Ecto neural progenitor cell (in vitro differentiated cells): Measurements from ENCODE around the gene ZNF540.
"Not testable (repeated sequence)": the region's sequence is repeated elsewhere in the genome, so short reads cannot be mapped to it uniquely, and the experiment has no call there.

ENCODE experiments used
- DNase-seq: peaks from one replicate; pipeline ENCODE4 v3.0.0-alpha.2; 2018; ENCODE audit warnings: low spot score

ZNF540 gene

DNA sequence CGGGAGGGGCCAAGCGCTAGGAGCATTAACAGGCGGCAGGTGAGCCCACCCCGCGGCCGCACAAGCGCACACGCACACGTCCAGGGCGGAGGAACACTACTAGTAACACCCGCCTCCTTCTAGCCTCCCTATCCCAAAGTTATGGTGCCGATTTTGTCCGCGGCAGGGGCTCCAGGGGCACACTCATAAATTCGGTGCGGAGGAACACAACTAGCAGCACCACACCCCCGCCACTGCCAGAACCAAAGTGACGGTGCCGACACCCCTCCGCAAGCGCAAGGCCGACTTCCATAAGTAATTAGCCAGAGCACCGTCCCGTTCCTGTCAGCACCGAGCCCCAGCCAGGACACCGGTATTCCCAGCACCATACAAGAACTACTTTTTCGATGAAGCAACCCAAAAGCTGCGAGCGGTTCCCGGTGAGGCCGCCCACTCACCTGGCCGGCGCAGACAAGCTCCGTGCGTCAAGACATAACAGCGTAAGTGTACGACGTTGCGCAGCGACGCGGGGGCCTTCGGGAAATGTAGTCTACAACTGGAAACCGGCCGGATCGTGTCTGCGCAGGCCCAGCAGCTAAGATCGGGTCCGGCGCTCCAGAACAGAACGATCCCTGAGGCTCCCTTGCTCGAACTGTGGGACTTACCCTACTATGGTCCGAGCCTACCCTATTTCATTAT lies at the start of gene ZNF540, which contains the start of gene ZNF571:
ZNF540 (plus strand) TSS at position 573 of the 678 bp plus-strand sequence. CDS start 3,572 bp downstream, outside the sequence.
ZNF571 (minus strand) TSS at position 489 of the 678 bp plus-strand sequence. CDS start 8,116 bp downstream, outside the sequence.
- peak; percentile 93 for DNase-seq

DNA sequence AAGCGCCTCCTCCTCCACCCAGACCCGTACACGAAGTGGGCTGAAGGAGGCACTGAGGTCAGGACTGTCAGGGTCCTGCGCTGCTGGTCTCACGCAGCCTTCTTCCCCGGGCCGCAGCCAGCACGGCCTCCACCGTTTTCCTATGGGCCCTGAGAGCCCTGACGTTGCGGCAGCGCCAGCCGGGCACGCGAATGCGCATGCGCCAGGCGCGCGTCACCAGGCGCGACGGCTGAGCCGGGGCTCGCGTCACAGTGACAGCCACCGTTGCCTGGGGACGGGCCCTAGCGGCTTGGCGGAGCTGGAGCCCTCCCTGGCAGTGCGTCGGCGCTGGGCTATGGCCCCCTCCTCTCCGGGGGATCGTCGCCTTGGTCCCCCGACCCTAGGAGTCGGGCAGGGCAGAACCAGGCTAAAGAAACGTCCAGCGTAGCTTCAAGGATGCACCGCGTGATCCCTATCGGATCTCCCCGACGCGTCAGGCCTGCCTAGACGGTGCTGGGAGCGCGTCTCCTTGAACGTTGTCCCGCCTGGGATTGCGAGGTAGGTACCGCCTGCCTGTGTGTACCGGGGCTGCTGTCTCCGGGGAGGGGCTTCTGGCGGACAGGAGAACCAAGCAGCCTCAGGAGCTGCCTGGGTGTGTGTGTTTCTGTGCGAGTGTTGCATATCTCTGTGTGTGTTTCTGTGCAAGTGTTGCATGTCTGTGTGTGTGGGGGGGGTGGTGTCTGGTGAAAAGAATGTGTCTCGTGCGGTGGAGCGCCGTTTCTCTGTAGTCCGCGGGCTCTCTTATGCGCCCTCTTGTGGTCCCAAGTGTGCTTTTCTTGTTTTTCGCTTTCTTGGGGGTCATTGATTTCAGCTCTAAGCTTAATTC lies 43.3 kb upstream of the ZNF540 start:
- no peak for DNase-seq

- DNase-seq: no peak
These were observed 31.2 kb upstream of the ZNF540 start for GRCh38 chr19:37563518-37563917.

DNA sequence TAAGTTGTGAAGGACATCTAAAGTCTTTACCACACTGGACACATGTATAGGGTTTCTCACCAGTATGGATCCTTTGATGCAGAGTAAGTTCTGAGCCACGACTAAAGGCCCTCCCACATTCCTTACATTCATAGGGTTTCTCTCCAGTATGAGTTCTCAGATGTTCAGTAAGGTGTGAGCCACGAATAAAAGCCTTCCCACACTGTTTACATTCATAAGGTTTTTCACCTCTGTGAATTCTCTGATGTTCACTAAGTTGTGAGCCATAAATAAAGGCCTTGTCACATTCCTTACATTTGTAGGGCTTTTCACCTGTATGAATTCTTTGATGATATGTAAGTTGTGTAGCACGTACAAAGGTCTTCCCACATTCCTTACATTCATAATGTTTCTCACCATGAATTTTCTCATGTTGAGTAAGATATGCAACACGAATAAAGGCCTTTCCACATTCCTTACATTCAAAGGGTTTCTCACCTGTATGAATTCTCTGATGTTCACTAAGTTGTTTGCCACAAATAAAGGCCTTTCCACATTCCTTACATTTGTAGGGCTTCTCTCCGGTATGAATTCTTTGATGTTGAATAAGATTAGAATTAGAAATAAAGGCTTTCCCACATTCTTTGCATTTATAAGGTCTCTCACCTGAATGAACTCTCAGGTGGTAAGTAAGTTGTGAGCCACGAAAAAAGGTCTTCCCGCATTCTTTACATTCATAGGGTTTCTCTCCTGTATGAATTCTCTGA lies 29.9 kb upstream of the ZNF540 start:
- DNase-seq: no peak

DNA sequence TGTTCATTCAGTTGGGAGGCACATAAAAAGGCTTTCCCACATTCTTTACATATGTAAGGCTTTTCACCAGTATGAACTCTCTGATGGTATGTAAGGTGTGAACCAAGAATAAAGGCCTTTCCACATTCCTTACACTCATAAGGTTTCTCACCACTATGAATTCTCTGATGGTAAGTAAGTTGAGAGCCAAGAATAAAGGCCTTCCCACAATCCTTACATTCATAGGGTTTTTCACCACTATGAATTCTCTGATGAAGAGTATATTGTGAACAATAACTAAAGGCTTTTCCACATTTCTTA lies 29.4 kb upstream of the ZNF540 start:
- no peak for DNase-seq

DNA sequence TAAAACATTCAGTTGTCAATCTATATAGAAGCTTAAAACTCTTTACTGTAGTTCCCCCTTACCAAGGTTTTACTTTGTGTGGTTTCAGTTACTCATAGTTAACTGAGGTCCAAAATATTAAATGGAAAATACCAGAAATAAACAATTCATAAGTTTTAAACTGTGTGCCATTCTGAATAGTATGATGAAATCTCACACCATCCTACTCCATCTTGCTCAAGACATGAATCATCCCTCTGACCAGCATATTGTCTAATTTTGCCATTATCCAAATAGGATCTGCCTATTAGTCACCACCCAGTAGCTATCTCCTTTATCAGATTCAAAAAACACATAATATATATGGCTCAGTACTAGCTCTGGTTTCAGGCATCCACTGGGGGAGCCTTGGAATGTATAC lies 22.5 kb upstream of the ZNF540 start:
- DNase-seq: no peak

DNA sequence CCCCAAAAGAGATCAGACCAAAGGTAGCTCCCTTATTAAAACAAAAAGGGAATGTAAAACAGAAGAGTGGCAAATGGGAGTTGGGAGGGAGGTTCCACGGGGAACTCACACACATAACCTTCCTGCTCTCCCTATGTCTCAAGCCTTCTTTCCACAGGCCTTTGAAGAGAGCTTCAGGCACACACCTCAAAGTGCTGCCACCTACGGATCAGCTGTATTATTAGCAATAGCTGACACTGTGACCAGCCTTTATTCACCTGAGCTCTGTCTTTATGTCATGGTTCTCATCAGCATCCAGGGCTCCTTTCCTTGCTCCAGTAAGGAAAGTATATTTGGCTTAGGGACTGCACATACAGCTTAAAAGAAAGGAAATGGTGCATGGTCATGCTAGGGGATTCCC lies 11.3 kb upstream of the ZNF540 start:
- no peak for DNase-seq

DNA sequence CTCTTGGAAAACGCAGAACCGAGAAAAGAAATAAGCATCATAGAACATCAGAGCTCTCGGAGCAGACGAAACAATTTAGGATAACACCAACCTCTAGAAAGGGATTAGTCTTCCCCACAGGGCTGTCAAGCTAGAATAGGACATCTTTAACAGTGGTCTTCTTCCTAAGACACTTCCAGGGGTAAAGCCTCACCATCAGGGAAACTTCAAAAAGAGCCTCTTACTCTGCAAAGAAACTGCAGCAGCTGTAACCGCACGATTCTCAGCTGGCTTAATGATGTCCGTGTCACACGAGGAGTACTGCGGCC lies 726 bp upstream of the ZNF540 start:
- DNase-seq: no peak

GRCh38 chr19:37594982-37595382 lies 306 bp downstream of the ZNF540 start:
- no peak for DNase-seq

DNA sequence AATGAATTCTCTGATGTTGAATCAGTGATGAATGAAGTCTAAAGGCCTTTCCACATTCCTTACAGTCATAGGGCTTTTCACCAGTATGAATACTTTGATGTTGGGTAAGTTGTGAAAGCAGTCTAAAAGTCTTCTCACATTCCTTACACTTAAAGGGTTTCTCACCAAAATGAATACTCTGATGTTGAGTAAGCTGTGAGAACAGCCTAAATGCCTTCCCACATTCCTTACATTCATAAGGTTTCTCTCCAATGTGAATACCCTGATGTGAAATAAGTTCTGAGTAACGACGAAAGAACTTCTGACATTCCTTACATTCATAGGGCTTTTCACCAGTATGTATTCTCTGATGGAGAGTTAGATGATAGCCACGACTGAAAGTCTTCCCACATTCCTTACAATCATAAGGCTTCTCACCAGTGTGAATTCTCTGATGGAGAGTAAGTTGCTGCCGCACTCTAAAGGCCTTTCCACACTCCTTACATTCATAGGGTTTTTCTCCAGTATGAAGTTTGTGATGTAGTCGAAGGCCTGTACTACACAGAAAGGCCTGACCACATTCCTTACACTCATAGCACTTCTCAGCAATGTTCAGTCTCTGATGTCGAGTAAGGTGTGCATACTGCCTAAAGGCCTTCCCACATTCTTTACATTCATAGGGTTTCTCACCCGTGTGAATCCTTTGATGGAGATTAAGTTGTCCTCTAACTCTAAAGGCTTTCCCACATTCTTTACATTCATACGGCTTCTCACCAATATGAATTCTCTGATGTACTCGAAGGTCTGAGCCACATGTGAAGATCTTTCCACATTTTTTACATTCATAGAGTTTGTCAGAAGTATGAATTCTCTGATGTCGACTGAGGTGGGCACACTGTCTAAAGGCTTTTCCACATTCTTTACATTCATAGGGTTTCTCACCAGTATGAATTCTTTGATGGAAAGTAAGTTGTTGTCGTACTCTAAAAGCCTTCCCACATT lies 40.7 kb downstream of the ZNF540 start:
- no peak for DNase-seq

DNA sequence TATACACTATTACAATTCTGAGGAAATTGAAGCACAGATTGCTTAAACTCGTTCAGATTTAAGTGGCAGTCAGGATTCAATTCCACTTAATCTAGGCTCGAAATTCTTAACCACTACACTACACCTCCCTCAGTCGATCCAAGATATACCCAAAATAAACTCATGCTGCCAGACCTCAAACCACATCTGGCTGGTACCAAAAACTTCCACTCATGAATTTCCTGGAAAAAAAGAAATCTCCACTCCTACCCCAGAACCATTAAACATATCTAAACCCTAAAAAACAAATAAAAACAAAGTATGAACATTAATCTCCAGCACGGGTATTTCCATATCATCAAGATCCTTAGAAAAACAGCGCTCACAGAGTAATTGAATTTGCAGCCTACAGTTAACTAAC lies 59.4 kb downstream of the ZNF540 start:
- DNase-seq: no peak

- DNase-seq: peak; percentile 70
These were observed 60.1 kb downstream of the ZNF540 start for GRCh38 chr19:37654629-37655300.

DNA sequence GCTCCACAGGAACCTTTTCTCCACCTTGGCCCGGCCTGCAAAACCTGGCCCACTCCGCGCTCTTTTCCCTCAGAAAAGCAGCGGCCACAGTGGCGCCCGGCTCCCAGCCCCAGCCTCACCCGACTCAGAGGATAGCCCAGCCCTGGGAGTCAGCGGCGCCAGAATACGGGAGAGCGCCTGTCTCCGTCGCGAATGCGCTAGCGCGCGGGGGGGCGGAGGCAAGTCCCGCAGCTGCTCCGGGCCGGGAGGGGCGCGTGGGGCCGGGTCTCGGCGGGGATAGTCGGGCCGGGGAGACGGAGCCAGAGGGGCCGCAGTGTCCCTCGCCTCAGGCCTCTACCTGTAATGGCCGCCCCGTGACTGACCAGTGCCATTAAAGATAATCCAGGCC lies 60.6 kb downstream of the ZNF540 start, which contains the start of gene ZFP30:
ZFP30 (minus strand) TSS at position 165 of the 388 bp plus-strand sequence. CDS start 7,643 bp downstream, outside the sequence.
- DNase-seq: peak; percentile 91

GRCh38 chr19:37655689-37656371 lies 61.2 kb downstream of the ZNF540 start:
- peak; percentile 89 for DNase-seq

- not testable (repeated sequence) for DNase-seq
These were observed 62.5 kb downstream of the ZNF540 start for GRCh38 chr19:37657157-37657556.
